ACC112 (cell line): ENCODE measurements around the gene IFNB1.

Experiments
- H2AFZ ChIP-seq: fragments of 200-600 bp; sonication (generic); one replicate; pipeline ENCODE4 v1.6.0; 2017; ENCODE audit warnings: antibody characterized with exemption, low read length; ENCODE audit not compliant: unreplicated experiment
- H3K27ac ChIP-seq: fragments of 200-600 bp; sonication (generic); 2 replicates; pipeline ENCODE4 v1.5.1; 2014; ENCODE audit warnings: low read depth, mild to moderate bottlenecking, antibody characterized with exemption, low read length, moderate library complexity
- H3K27me3 ChIP-seq: fragments of 200-600 bp; sonication (generic); 2 replicates; pipeline ENCODE4 v1.6.1; 2014; ENCODE audit warnings: mild to moderate bottlenecking, antibody characterized with exemption, low read length, moderate library complexity, mixed read lengths; ENCODE audit not compliant: insufficient read depth
- H3K36me3 ChIP-seq: fragments of 200-600 bp; sonication (generic); 2 replicates; pipeline ENCODE4 v1.6.1; 2016; ENCODE audit warnings: mild to moderate bottlenecking, antibody characterized with exemption, low read length, moderate library complexity, mixed read lengths; ENCODE audit not compliant: insufficient read depth
- H3K4me1 ChIP-seq: fragments of 200-600 bp; sonication (generic); one replicate; pipeline ENCODE4 v1.6.1; 2016; ENCODE audit warnings: low read length, mixed read lengths; ENCODE audit not compliant: insufficient read depth, unreplicated experiment, control insufficient read depth
- H3K4me3 ChIP-seq: fragments of 200-600 bp; sonication (generic); 2 replicates; pipeline ENCODE4 v1.5.1; 2014; ENCODE audit warnings: mild to moderate bottlenecking, low read depth, low read length
- H3K79me2 ChIP-seq: fragments of 200-600 bp; sonication (generic); one replicate; pipeline ENCODE4 v1.6.0; 2016; ENCODE audit warnings: low read length; ENCODE audit not compliant: control insufficient read depth, unreplicated experiment, insufficient read depth

IFNB1 gene

DNA sequence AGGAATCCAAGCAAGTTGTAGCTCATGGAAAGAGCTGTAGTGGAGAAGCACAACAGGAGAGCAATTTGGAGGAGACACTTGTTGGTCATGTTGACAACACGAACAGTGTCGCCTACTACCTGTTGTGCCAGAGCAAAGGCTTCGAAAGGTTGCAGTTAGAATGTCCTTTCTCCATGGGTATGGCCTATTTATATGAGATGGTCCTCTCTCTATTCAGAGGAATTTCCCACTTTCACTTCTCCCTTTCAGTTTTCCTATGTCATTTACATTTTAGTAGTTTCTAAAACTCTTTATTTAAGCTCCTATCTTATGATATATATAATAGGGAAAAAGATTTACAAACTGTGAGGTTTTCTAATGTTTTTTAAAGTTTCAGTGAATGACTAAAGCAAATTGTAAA lies at the start of gene IFNB1:
TSS of gene IFNB1 (minus strand) at position 162 of the 400 bp plus-strand sequence. CDS start at position 89, 73 bp downstream.
- H3K27me3 ChIP-seq, result no peaks in the 10 kb centered on the region
- no peak within 1 kb of the TSS for H3K27ac ChIP-seq
- no peak within 1 kb of the TSS for H3K4me3 ChIP-seq
- H2AFZ ChIP-seq, result no peak within 1 kb of the TSS
- H3K4me1 ChIP-seq, result no peaks in the 10 kb centered on the region
- no peaks in the 10 kb centered on the region for H3K36me3 ChIP-seq
- H3K79me2 ChIP-seq, result no peaks in the 10 kb centered on the region

DNA sequence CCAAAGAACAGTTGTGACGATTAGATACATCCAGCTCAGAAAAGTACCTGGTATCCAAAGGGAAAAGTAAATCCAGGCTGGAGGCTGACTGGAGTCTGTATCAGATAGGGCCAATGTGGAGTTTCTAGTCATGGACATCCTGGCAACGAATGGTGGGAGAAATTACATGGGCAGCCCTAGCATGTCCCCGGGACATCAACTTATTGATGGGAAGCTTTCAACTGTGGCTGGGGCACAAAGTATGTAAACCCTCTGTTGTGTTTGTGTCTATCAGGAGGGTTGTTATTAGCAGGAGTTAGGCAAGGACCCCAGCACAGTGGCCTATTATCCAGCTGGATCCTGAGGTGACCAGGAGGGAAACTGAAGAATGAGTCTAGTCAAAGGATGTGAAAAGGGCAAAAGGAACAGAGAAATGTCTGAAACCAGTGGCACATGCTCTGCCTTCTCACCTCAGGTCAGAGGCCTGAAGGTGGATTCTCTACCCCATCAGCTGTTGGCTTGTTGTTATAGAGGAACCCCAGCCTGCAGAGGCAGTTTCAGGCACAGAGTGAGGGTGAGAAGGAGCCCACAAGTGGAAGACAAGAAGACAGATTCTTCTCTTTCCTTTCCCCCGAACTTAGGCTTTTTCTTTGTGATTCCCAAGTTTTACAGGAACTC lies 44.0 kb upstream of the IFNB1 start:
- no peaks in the 10 kb centered on the region for H3K36me3 ChIP-seq
- no peaks in the 10 kb centered on the region for H3K4me1 ChIP-seq
- no peak overlapping the region for H3K27ac ChIP-seq
- H3K27me3 ChIP-seq, result peaks cover 13% of the 10 kb centered on the region
- H3K79me2 ChIP-seq, result no peaks in the 10 kb centered on the region
- H3K4me3 ChIP-seq, result no peak overlapping the region
- H2AFZ ChIP-seq, result no peak overlapping the region

- H3K4me3 ChIP-seq, result no peak overlapping the region
- H2AFZ ChIP-seq, result no peak overlapping the region
- no peaks in the 10 kb centered on the region for H3K36me3 ChIP-seq
- H3K4me1 ChIP-seq, result no peaks in the 10 kb centered on the region
- H3K27ac ChIP-seq, result no peak overlapping the region
- no peaks in the 10 kb centered on the region for H3K79me2 ChIP-seq
- H3K27me3 ChIP-seq, result peaks cover 7% of the 10 kb centered on the region
Observed at GRCh38 chr9:21121079-21121478, 43.3 kb upstream of the IFNB1 start.

GRCh38 chr9:21119093-21119770 lies 41.5 kb upstream of the IFNB1 start:
- Histone ChIP-seq H3K27ac (no peak overlapping the region), H3K36me3 (no peaks in the 10 kb centered on the region), H2AFZ (no peak overlapping the region)

DNA sequence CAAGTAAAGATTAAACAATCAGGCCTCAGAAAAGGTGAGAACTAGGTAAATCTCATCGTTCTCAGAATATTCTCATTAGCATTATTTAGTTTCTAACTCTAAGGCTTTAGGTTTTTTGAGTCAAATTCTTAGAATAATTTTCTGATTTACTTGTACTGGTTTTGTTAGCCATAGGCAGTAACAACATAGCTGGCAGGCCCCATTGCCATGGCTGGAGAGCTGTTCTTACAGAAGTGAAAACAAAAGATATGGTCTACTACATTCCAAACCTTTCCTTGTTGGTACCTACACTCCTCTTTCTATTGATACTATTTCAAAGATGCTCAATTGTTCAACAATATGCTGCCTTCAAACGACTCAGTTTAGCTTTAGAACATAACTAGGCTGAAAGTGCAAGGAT lies 36.6 kb upstream of the IFNB1 start:
- no peak overlapping the region for H3K27ac ChIP-seq
- H3K36me3 ChIP-seq, result no peaks in the 10 kb centered on the region
- H3K27me3 ChIP-seq, result no peaks in the 10 kb centered on the region
- H3K4me3 ChIP-seq, result no peak overlapping the region
- H2AFZ ChIP-seq, result no peak overlapping the region
- no peaks in the 10 kb centered on the region for H3K79me2 ChIP-seq
- no peaks in the 10 kb centered on the region for H3K4me1 ChIP-seq

More at GRCh38 chr9:21119093-21119770, 41.5 kb upstream of the IFNB1 start:
- Histone ChIP-seq H3K27me3 (no peaks in the 10 kb centered on the region; the same call in 1 of the 2 replicates), H3K4me1 (no peaks in the 10 kb centered on the region), H3K79me2 (no peaks in the 10 kb centered on the region), H3K4me3 (no peak overlapping the region)

DNA sequence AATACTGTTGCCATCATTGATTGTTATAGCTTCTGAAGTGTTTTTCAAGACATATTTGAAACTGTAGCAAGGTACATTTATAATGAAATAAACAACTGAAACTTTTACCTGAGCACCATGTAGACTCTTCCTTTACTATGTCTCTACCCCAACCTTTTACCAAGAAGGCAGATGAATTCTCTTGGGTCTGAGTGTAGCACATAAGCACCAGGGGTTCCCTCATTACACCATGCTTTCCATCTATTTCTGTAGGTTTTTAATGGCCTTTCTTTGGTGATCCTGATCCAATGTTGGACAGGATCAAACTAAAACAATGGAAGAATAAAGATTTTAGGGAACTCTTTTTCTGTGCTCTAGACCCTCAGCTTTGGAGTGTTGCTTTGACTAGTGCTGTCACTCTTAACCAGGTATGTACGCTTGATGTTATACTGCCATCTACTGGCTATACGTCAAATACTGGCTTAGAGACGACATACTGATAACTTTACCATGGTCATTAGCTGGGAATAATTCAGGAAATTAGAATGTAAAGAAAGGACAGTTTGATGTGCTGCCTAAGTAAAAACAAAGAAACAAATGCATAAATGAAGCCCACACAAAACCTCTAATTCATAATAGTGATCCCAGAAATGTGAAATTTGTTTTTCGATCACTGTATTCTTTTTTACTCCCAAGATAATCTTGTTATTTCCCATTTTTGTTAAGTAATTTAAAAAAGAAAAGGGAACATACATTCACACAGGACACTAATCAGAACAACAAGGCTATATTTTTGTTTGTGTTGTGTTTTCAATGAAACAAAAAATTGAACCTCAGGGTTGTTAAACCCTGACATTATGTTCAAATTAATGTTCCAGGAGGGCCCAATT lies 33.2 kb upstream of the IFNB1 start:
- no peaks in the 10 kb centered on the region for H3K79me2 ChIP-seq
- no peaks in the 10 kb centered on the region for H3K27me3 ChIP-seq
- H3K36me3 ChIP-seq, result no peaks in the 10 kb centered on the region
- H3K4me1 ChIP-seq, result no peaks in the 10 kb centered on the region
- H3K4me3 ChIP-seq, result no peak overlapping the region
- H3K27ac ChIP-seq, result no peak overlapping the region
- no peak overlapping the region for H2AFZ ChIP-seq

DNA sequence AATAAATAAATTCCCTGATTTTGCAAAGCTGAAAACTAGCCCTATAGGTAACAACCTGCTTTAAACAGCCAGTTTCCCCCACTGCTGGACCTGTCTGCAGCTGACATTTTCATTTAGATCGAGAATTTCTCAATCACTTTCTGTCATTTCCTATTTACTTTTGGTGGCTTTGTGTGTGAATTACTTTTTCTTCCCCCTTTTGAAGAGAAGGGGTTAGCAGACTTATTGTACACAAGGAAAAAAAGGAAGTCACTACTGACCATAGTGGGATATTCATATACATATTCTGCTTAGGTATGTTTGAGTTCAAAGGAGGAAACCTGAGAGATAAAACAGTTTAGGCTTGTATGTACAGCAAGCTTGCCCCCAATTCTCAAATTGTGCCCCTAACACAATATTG lies 27.0 kb upstream of the IFNB1 start:
- Histone ChIP-seq H3K27me3 (no peaks in the 10 kb centered on the region), H3K4me1 (no peaks in the 10 kb centered on the region), H3K27ac (no peak overlapping the region), H2AFZ (no peak overlapping the region), H3K36me3 (no peaks in the 10 kb centered on the region), H3K79me2 (no peaks in the 10 kb centered on the region), H3K4me3 (no peak overlapping the region)

- Histone ChIP-seq H3K27me3 (no peaks in the 10 kb centered on the region), H3K27ac (no peak overlapping the region), H2AFZ (no peak overlapping the region), H3K79me2 (no peaks in the 10 kb centered on the region), H3K36me3 (no peaks in the 10 kb centered on the region), H3K4me1 (no peaks in the 10 kb centered on the region), H3K4me3 (no peak overlapping the region)
Observed at GRCh38 chr9:21102305-21102704, 24.6 kb upstream of the IFNB1 start.

GRCh38 chr9:21097817-21098216 lies 20.1 kb upstream of the IFNB1 start:
- H3K4me3 ChIP-seq, result no peak overlapping the region
- H3K27me3 ChIP-seq, result no peaks in the 10 kb centered on the region
- H3K36me3 ChIP-seq, result no peaks in the 10 kb centered on the region
- no peak overlapping the region for H2AFZ ChIP-seq
- H3K27ac ChIP-seq, result no peak overlapping the region
- H3K4me1 ChIP-seq, result peaks cover 11% of the 10 kb centered on the region
- no peaks in the 10 kb centered on the region for H3K79me2 ChIP-seq

GRCh38 chr9:21096901-21097255 lies 19.1 kb upstream of the IFNB1 start:
- Histone ChIP-seq H3K4me1 (peaks cover 11% of the 10 kb centered on the region), H3K4me3 (peak overlapping the region; percentile 53; the same call in 1 of the 2 replicates), H2AFZ (peak overlapping the region; percentile 19), H3K79me2 (no peaks in the 10 kb centered on the region), H3K27ac (no peak overlapping the region), H3K27me3 (no peaks in the 10 kb centered on the region), H3K36me3 (no peaks in the 10 kb centered on the region)
